ENCODE results near the gene PRM1. TPM values are rescaled to one million over a fixed set of nuclear protein-coding genes. Genes with fewer than 3 reads are reported as not detected.

Gene PRM1
- polyA plus RNA-seq, 3 donors, result not detected

- no peak for DNase-seq
These were observed 44.5 kb downstream of the PRM1 start for GRCh38 chr16:11236461-11237254.

GRCh38 chr16:11235703-11235991, 45.5 kb downstream of the PRM1 start:
- no peak for DNase-seq

- DNase-seq, result no peak
These were observed 46.0 kb downstream of the PRM1 start for GRCh38 chr16:11234884-11235702.

- no peak for DNase-seq
These were observed 47.3 kb downstream of the PRM1 start for GRCh38 chr16:11233727-11234376.

- no peak for DNase-seq
These were observed 48.0 kb downstream of the PRM1 start for GRCh38 chr16:11232852-11233726.

GRCh38 chr16:11232302-11232851, 48.8 kb downstream of the PRM1 start:
- DNase-seq, result no peak

- DNase-seq, result no peak
These were observed 49.7 kb downstream of the PRM1 start for GRCh38 chr16:11231367-11231970.

Other genes with a start within 250 kb of the PRM1 start
- 1 to 10 TPM; 4.8 to 9.1 (median 6.6) TPM for gene SOCS1, start 25.1 kb downstream of the PRM1 start, polyA plus RNA-seq (ENCODE audit: insufficient read length in 3 of 3)
- not detected for gene TNP2, start 12.0 kb downstream of the PRM1 start, polyA plus RNA-seq (ENCODE audit: insufficient read length in 3 of 3)
- not detected for gene PRM3, start 7.7 kb downstream of the PRM1 start, polyA plus RNA-seq (ENCODE audit: insufficient read length in 3 of 3)
- not detected for gene PRM2, start 4.8 kb downstream of the PRM1 start, polyA plus RNA-seq (ENCODE audit: insufficient read length in 3 of 3)
- 10 to 100 TPM; 21.1 to 31.2 (median 28.3) TPM for gene RMI2, start 64.1 kb upstream of the PRM1 start, polyA plus RNA-seq (ENCODE audit: insufficient read length in 3 of 3)